SK-N-SH (cell line): ENCODE measurements around the gene GPRC6A. TPM values are rescaled to one million over a fixed set of nuclear protein-coding genes. Genes with fewer than 3 reads are reported as not detected.

ENCODE experiments used
- CTCF ChIA-PET: fragments of 300-600, 350-600 bp; formaldehyde crosslinking; extraction: SDS; loops from one replicate; lab custom pipeline; 2021; lab: Yijun Ruan, JAX
- POLR2A ChIA-PET: fragments of 350-600 bp; sonication (Branson Sonifier 250); formaldehyde crosslinking; extraction: SDS; loops from one replicate; lab custom pipeline; 2020; ENCODE audit warnings: antibody characterized with exemption, inconsistent platforms; lab: Yijun Ruan, JAX
- DNase-seq: peaks from one replicate; pipeline ENCODE4 v3.0.0; 2012
- H2AFZ ChIP-seq: fragments of 200-600 bp; sonication (generic); 2 replicates; pipeline ENCODE4 v1.8.1; 2016; ENCODE audit warnings: antibody characterized with exemption, mild to moderate bottlenecking, low read depth
- H3F3A ChIP-seq: fragments of 200-600 bp; sonication (generic); replicated peaks from 2 replicates; pipeline ENCODE3; 2016; ENCODE audit warnings: antibody characterized with exemption, mild to moderate bottlenecking; ENCODE audit not compliant: insufficient read depth
- H3K27ac ChIP-seq, 2 experiments: fragments of 200-500 bp in 1 of 2; fragments of 200-600 bp in 1 of 2; sonication (Bioruptor generic) in 1 of 2; sonication (generic), shearing (Covaris generic) in 1 of 2; 2 replicates each; pipeline versions ENCODE4 v1.5.1 to v1.6.1; 2014 to 2016; ENCODE audit warnings: low read depth in 2 of 2, inconsistent platforms in 1 of 2, low read length in 1 of 2, mild to moderate bottlenecking in 1 of 2, mixed read lengths in 1 of 2
- H3K27me3 ChIP-seq: fragments of 200-600 bp; sonication (generic), shearing (Covaris generic); 2 replicates; pipeline ENCODE4 v1.6.1; 2016; ENCODE audit warnings: mixed run types; ENCODE audit not compliant: insufficient read depth
- H3K36me3 ChIP-seq, 2 experiments: fragments of 200-500 bp in 1 of 2; fragments of 200-600 bp in 1 of 2; sonication (Bioruptor generic) in 1 of 2; sonication (generic) in 1 of 2; replicated peaks in 1 of 2; 2 replicates each; pipeline versions ENCODE3 to v1.5.1; 2014 to 2016; ENCODE audit warnings: low read length in 1 of 2, mild to moderate bottlenecking in 1 of 2; ENCODE audit not compliant: insufficient read depth in 2 of 2, control insufficient read depth in 1 of 2
- H3K4me1 ChIP-seq, 2 experiments: fragments of 200-500 bp in 1 of 2; fragments of 200-600 bp in 1 of 2; sonication (Bioruptor generic) in 1 of 2; sonication (generic), shearing (Covaris generic) in 1 of 2; 2 replicates each; pipeline versions ENCODE4 v1.5.1 to v1.6.1; 2014 to 2016; ENCODE audit warnings: low read depth in 1 of 2, low read length in 1 of 2, mixed run types in 1 of 2; ENCODE audit not compliant: insufficient read depth in 2 of 2, control insufficient read depth in 1 of 2
- H3K4me2 ChIP-seq: fragments of 200-600 bp; sonication (generic), shearing (Covaris generic); 2 replicates; pipeline ENCODE4 v1.6.1; 2017; ENCODE audit warnings: mixed run types
- H3K4me3 ChIP-seq, 2 experiments: fragments of 200-500 bp in 1 of 2; fragments of 200-600 bp in 1 of 2; sonication (Bioruptor generic) in 1 of 2; sonication (generic), shearing (Covaris generic) in 1 of 2; 2 replicates each; pipeline versions ENCODE4 v1.5.1 to v1.8.1; 2014 to 2016; ENCODE audit warnings: low read depth in 2 of 2, inconsistent platforms in 1 of 2, low read length in 1 of 2, mild to moderate bottlenecking in 1 of 2, mixed read lengths in 1 of 2, moderate library complexity in 1 of 2
- H3K79me2 ChIP-seq: fragments of 200-600 bp; sonication (generic); 2 replicates; pipeline ENCODE4 v1.8.1; 2017; ENCODE audit warnings: mild to moderate bottlenecking; ENCODE audit not compliant: insufficient read depth
- H3K9ac ChIP-seq: fragments of 200-600 bp; sonication (generic); 2 replicates; pipeline ENCODE4 v1.6.1; 2017; ENCODE audit warnings: mixed run types
- H3K9me2 ChIP-seq: fragments of 200-600 bp; sonication (generic); 2 replicates; pipeline ENCODE4 v1.6.1; 2017; ENCODE audit warnings: mixed run types
- H3K9me3 ChIP-seq: fragments of 200-600 bp; sonication (generic); 2 replicates; pipeline ENCODE4 v1.6.1; 2017; ENCODE audit warnings: mixed run types, mild to moderate bottlenecking, moderate library complexity
- H4K20me1 ChIP-seq: fragments of 200-600 bp; sonication (generic); 2 replicates; pipeline ENCODE4 v1.6.1; 2017; ENCODE audit warnings: mild to moderate bottlenecking, mixed run types; ENCODE audit not compliant: insufficient read depth
- CHD2 ChIP-seq: fragments of 150-350 bp; IDR thresholded peaks from 2 replicates; pipeline ENCODE4 v1.6.1; 2018; ENCODE audit warnings: low read length; ENCODE audit not compliant: partially characterized antibody
- EZH2phosphoT487 ChIP-seq: fragments of 200-600 bp; sonication (generic); IDR thresholded peaks from 2 replicates; pipeline ENCODE4 v1.6.1; 2017; ENCODE audit warnings: low read depth, mixed run types, mild to moderate bottlenecking, antibody characterized with exemption, moderate library complexity, borderline replicate concordance
- FOSL2 ChIP-seq: IDR thresholded peaks from 2 replicates; pipeline ENCODE4 v1.4.0; 2012; ENCODE audit warnings: low read depth, mild to moderate bottlenecking, moderate library complexity, borderline replicate concordance
- FOXJ3 ChIP-seq: sonication (generic); formaldehyde crosslinking; IDR thresholded peaks from 2 replicates; pipeline ENCODE4 v1.5.1; 2020; ENCODE audit warnings: mild to moderate bottlenecking, missing genetic modification reagents
- MXI1 ChIP-seq: IDR thresholded peaks from 2 replicates; pipeline ENCODE4 v1.6.1; 2012; ENCODE audit warnings: mild to moderate bottlenecking, low read depth, low read length, improper control_type of control experiment
- NRF1 ChIP-seq: IDR thresholded peaks from 2 replicates; pipeline ENCODE4 v1.6.1; 2012; ENCODE audit warnings: low read depth, mild to moderate bottlenecking, low read length
- RAD21 ChIP-seq: IDR thresholded peaks from 2 replicates; pipeline ENCODE4 v1.6.1; 2012; ENCODE audit warnings: mild to moderate bottlenecking, low read length
- RFX5 ChIP-seq: IDR thresholded peaks from 2 replicates; pipeline ENCODE4 v1.6.1; 2012; ENCODE audit warnings: mild to moderate bottlenecking, improper control_type of control experiment, low read length
- SIN3A ChIP-seq: IDR thresholded peaks from 2 replicates; pipeline ENCODE4 v1.6.1; 2012; ENCODE audit warnings: low read depth, mild to moderate bottlenecking, low read length, moderate library complexity, borderline replicate concordance
- SMC3 ChIP-seq: IDR thresholded peaks from 2 replicates; pipeline ENCODE4 v1.6.1; 2012; ENCODE audit warnings: low read depth, low read length, improper control_type of control experiment
- TCF12 ChIP-seq: IDR thresholded peaks from 2 replicates; pipeline ENCODE4 v1.4.0; 2012
- TEAD4 ChIP-seq: IDR thresholded peaks from 2 replicates; pipeline ENCODE4 v1.4.0; 2012; ENCODE audit warnings: mild to moderate bottlenecking, borderline replicate concordance; ENCODE audit not compliant: insufficient read depth
- YY1 ChIP-seq: IDR thresholded peaks from 2 replicates; pipeline ENCODE4 v1.4.0; 2012; ENCODE audit warnings: low read depth, mild to moderate bottlenecking
- WGBS: methylation state at CpG from one replicate; pipeline ENCODE4 v1.1.6; 2017; ENCODE audit warnings: low lambda C conversion rate; 5-methylcytosine and 5-hydroxymethylcytosine counted together
- polyA plus RNA-seq, 3 experiments: library from polyadenylated mRNA; depleted of rRNA; stranded (reverse); fragments of >200 nt; gene quantifications; 2 replicates each; pipeline ENCODE4 v1.2.3, GENCODE V29; 2012
- TF ChIP-seq, protein P1 (sequence below): fragments of 200-600 bp; sonication (generic); IDR thresholded peaks from 2 replicates; pipeline ENCODE4 v1.6.1; 2017; ENCODE audit warnings: antibody characterized with exemption, mild to moderate bottlenecking, moderate library complexity
- TF ChIP-seq, protein P2 (sequence below): fragments of 150-350 bp; IDR thresholded peaks from 2 replicates; pipeline ENCODE4 v1.6.1; 2017; ENCODE audit warnings: antibody characterized with exemption, low read length, low read depth, borderline replicate concordance
- TF ChIP-seq, protein P3 (sequence below): IDR thresholded peaks from 2 replicates; pipeline ENCODE4 v1.4.0; 2012; ENCODE audit warnings: low read depth
- TF ChIP-seq, protein P4 (sequence below): fragments of 150-350 bp; IDR thresholded peaks from 2 replicates; pipeline ENCODE4 v1.6.1; 2016; ENCODE audit warnings: mild to moderate bottlenecking, low read depth, low read length

The GPRC6A gene
- polyA plus RNA-seq, 1 of the 3 experiments (the other 2 are of a cell fraction): not detected

- Histone ChIP-seq H3F3A (no peaks in the 10 kb centered on the region), H3K4me2 (no peak overlapping the region), H3K79me2 (no peaks in the 10 kb centered on the region), H3K27ac (no peak overlapping the region), H3K4me3 (no peak overlapping the region), H3K27me3 (no peaks in the 10 kb centered on the region), H3K4me1 (no peaks in the 10 kb centered on the region), H3K9me3 (no peaks in the 10 kb centered on the region), H4K20me1 (no peaks in the 10 kb centered on the region), H3K9me2 (no peaks in the 10 kb centered on the region), H3K9ac (no peak overlapping the region), H2AFZ (no peak overlapping the region), H3K36me3 (no peaks in the 10 kb centered on the region)
- CTCF ChIA-PET: interaction anchor here (0.6 to 2.0 kb wide), 14 partner anchors 9 to 1526 kb away, joined by 3 to 7 read pairs (median 3); no protein-coding TSS in a partner anchor
- WGBS: 0% methylated on average over 1 of the region's 1 CpG
- DNase-seq: peak; percentile 23
- TF ChIP-seq MXI1 (no peak), TEAD4 (no peak), SIN3A (no peak), SMC3 (peak; percentile 29; the same call in 1 of the 2 replicates), RAD21 (peak; percentile 69), NRF1 (no peak), FOXJ3 (CRISPR knock-in tag) (no peak), YY1 (no peak), EZH2phosphoT487 (no peak)
- TF ChIP-seq, protein P1, sequence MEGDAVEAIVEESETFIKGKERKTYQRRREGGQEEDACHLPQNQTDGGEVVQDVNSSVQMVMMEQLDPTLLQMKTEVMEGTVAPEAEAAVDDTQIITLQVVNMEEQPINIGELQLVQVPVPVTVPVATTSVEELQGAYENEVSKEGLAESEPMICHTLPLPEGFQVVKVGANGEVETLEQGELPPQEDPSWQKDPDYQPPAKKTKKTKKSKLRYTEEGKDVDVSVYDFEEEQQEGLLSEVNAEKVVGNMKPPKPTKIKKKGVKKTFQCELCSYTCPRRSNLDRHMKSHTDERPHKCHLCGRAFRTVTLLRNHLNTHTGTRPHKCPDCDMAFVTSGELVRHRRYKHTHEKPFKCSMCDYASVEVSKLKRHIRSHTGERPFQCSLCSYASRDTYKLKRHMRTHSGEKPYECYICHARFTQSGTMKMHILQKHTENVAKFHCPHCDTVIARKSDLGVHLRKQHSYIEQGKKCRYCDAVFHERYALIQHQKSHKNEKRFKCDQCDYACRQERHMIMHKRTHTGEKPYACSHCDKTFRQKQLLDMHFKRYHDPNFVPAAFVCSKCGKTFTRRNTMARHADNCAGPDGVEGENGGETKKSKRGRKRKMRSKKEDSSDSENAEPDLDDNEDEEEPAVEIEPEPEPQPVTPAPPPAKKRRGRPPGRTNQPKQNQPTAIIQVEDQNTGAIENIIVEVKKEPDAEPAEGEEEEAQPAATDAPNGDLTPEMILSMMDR: peak; percentile 45
- TF ChIP-seq, protein P2, sequence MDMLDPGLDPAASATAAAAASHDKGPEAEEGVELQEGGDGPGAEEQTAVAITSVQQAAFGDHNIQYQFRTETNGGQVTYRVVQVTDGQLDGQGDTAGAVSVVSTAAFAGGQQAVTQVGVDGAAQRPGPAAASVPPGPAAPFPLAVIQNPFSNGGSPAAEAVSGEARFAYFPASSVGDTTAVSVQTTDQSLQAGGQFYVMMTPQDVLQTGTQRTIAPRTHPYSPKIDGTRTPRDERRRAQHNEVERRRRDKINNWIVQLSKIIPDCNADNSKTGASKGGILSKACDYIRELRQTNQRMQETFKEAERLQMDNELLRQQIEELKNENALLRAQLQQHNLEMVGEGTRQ: no peak
- TF ChIP-seq, protein P3, sequence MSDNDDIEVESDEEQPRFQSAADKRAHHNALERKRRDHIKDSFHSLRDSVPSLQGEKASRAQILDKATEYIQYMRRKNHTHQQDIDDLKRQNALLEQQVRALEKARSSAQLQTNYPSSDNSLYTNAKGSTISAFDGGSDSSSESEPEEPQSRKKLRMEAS: no peak
- POLR2A ChIA-PET: no interaction called here
Measured at GRCh38 chr6:116847227-116847626, 18.3 kb upstream of the GPRC6A start.

DNA sequence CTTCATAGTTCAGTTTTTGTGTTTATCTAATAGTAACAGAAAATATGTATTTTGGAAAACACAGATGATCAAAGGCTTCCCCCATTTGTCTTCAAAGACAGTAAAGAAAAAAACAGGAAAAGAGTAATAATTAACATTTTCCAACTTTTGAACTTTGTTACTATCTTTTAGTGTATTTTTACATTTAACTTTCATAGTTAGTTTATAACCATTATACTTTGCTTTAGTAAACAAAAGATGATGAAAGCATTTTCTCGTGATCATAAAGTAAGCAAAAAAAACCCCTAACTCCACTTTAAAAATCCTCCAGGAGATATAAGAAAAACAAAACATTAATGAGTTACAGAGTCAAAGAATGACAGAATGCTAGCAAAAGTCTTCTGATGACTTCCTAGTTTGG lies 13.6 kb upstream of the GPRC6A start:
- CTCF ChIA-PET: no interaction called here
- Histone ChIP-seq H3K4me1 (no peaks in the 10 kb centered on the region), H3K79me2 (no peaks in the 10 kb centered on the region), H3K36me3 (no peaks in the 10 kb centered on the region), H3K9me3 (no peaks in the 10 kb centered on the region), H3K9me2 (no peaks in the 10 kb centered on the region), H3K27me3 (no peaks in the 10 kb centered on the region), H2AFZ (no peak overlapping the region), H3K9ac (no peak overlapping the region), H3K4me2 (no peak overlapping the region), H4K20me1 (no peaks in the 10 kb centered on the region), H3F3A (no peaks in the 10 kb centered on the region), H3K4me3 (no peak overlapping the region), H3K27ac (no peak overlapping the region)
- POLR2A ChIA-PET: no interaction called here
- TF ChIP-seq MXI1: no peak
- no peak for TF ChIP-seq TCF12
- TF ChIP-seq NRF1: no peak
- TF ChIP-seq EZH2phosphoT487: no peak
- TF ChIP-seq, protein P3: no peak
- TF ChIP-seq, protein P4, sequence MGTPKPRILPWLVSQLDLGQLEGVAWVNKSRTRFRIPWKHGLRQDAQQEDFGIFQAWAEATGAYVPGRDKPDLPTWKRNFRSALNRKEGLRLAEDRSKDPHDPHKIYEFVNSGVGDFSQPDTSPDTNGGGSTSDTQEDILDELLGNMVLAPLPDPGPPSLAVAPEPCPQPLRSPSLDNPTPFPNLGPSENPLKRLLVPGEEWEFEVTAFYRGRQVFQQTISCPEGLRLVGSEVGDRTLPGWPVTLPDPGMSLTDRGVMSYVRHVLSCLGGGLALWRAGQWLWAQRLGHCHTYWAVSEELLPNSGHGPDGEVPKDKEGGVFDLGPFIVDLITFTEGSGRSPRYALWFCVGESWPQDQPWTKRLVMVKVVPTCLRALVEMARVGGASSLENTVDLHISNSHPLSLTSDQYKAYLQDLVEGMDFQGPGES: no peak
- no peak for TF ChIP-seq CHD2
- no peak for TF ChIP-seq FOSL2
- TF ChIP-seq RFX5: no peak
- 8% methylated on average over 1 of the region's 1 CpG for WGBS
- no peak for DNase-seq
